HEK293 (cell line): ENCODE results near the gene GSTM1.

Experiments
- CTCF ChIA-PET: fragments of 350-600 bp; formaldehyde crosslinking; extraction: SDS; loops from one replicate; lab custom pipeline; 2021; ENCODE audit warnings: antibody characterized with exemption; lab: Yijun Ruan, JAX
- POLR2A ChIA-PET: fragments of 300-600 bp; formaldehyde crosslinking; extraction: SDS; loops from one replicate; lab custom pipeline; 2020; ENCODE audit warnings: antibody characterized with exemption, inconsistent platforms; lab: Yijun Ruan, JAX
- H3K27ac ChIP-seq: fragments of 200-500 bp; sonication (Bioruptor generic); 2 replicates; pipeline ENCODE4 v1.5.1; 2014; ENCODE audit warnings: low read depth, low read length, control low read depth, inconsistent platforms; ENCODE audit errors: extremely low read depth
- H3K36me3 ChIP-seq, 2 experiments: fragments of 200-500 bp in 1 of 2; sonication (Bioruptor generic) in 1 of 2; 1 replicate in 1 of 2; 2 replicates in 1 of 2; pipeline ENCODE4 v1.5.1; 2014 to 2017; ENCODE audit warnings: inconsistent platforms in 2 of 2, low read length in 2 of 2; ENCODE audit not compliant: control insufficient read depth in 2 of 2, insufficient read depth in 1 of 2
- H3K4me1 ChIP-seq: fragments of 200-500 bp; sonication (Bioruptor generic); 2 replicates; pipeline ENCODE4 v1.5.1; 2014; ENCODE audit warnings: mild to moderate bottlenecking, low read length, inconsistent platforms; ENCODE audit not compliant: control insufficient read depth, insufficient read depth
- H3K4me3 ChIP-seq: 2 replicates; pipeline ENCODE4 v1.5.1; 2011; ENCODE audit warnings: low read depth, mild to moderate bottlenecking, control low read depth, low read length, moderate library complexity
- H3K9me3 ChIP-seq: fragments of 200-500 bp; sonication (Bioruptor generic); 2 replicates; pipeline ENCODE4 v1.5.1; 2014; ENCODE audit warnings: low read depth, low read length, inconsistent platforms; ENCODE audit not compliant: control insufficient read depth, insufficient read depth
- GLIS1 ChIP-seq: fragments of 450-650 bp; formaldehyde crosslinking; IDR thresholded peaks from 2 replicates; pipeline ENCODE4 v1.5.1; 2016; ENCODE audit warnings: missing biosample characterization, missing genetic modification characterization
- INSM2 ChIP-seq: fragments of 450-650 bp; formaldehyde crosslinking; IDR thresholded peaks from 2 replicates; pipeline ENCODE4 v1.5.1; 2016; ENCODE audit warnings: missing biosample characterization, missing genetic modification characterization
- KLF9 ChIP-seq: fragments of 450-650 bp; formaldehyde crosslinking; IDR thresholded peaks from 2 replicates; pipeline ENCODE4 v1.5.1; 2016; ENCODE audit warnings: missing biosample characterization, missing genetic modification characterization, low read depth
- MZF1 ChIP-seq: fragments of 450-650 bp; formaldehyde crosslinking; IDR thresholded peaks from 2 replicates; pipeline ENCODE4 v1.5.1; 2017; ENCODE audit warnings: missing biosample characterization, missing genetic modification characterization, borderline replicate concordance
- PRDM10 ChIP-seq: fragments of 450-650 bp; formaldehyde crosslinking; IDR thresholded peaks from 2 replicates; pipeline ENCODE4 v1.5.1; 2016; ENCODE audit warnings: missing biosample characterization, missing genetic modification characterization
- PRDM6 ChIP-seq: fragments of 450-650 bp; formaldehyde crosslinking; IDR thresholded peaks from 2 replicates; pipeline ENCODE4 v1.5.1; 2017; ENCODE audit warnings: missing biosample characterization, missing genetic modification characterization
- SETDB1 ChIP-seq: IDR thresholded peaks from one replicate; pipeline ENCODE4 v1.6.1; 2017; ENCODE audit warnings: mild to moderate bottlenecking, low read length, moderate library complexity, mixed read lengths; ENCODE audit not compliant: insufficient read length
- SP2 ChIP-seq: fragments of 450-650 bp; formaldehyde crosslinking; IDR thresholded peaks from 2 replicates; pipeline ENCODE4 v1.5.1; 2016; ENCODE audit warnings: missing biosample characterization, missing genetic modification characterization
- SP3 ChIP-seq: fragments of 450-650 bp; formaldehyde crosslinking; IDR thresholded peaks from 2 replicates; pipeline ENCODE4 v1.5.1; 2016; ENCODE audit warnings: missing biosample characterization, missing genetic modification characterization
- ZBTB20 ChIP-seq: fragments of 450-650 bp; formaldehyde crosslinking; IDR thresholded peaks from 2 replicates; pipeline ENCODE4 v1.5.1; 2016; ENCODE audit warnings: missing biosample characterization, missing genetic modification characterization
- ZBTB26 ChIP-seq: fragments of 450-650 bp; formaldehyde crosslinking; optimal IDR thresholded peaks from 2 replicates; pipeline ENCODE3; 2016; ENCODE audit warnings: missing biosample characterization, mild to moderate bottlenecking, missing genetic modification characterization
- ZBTB48 ChIP-seq: fragments of 450-650 bp; formaldehyde crosslinking; IDR thresholded peaks from 2 replicates; pipeline ENCODE4 v1.5.1; 2016; ENCODE audit warnings: missing biosample characterization, missing genetic modification characterization
- ZBTB7A ChIP-seq: fragments of 450-650 bp; formaldehyde crosslinking; IDR thresholded peaks from 2 replicates; pipeline ENCODE4 v1.5.1; 2016; ENCODE audit warnings: low read depth, missing biosample characterization, missing genetic modification characterization
- ZNF114 ChIP-seq: fragments of 450-650 bp; formaldehyde crosslinking; IDR thresholded peaks from 2 replicates; pipeline ENCODE4 v1.5.0; 2017; ENCODE audit warnings: missing biosample characterization, missing genetic modification characterization
- ZNF132 ChIP-seq: fragments of 450-650 bp; formaldehyde crosslinking; IDR thresholded peaks from 2 replicates; pipeline ENCODE4 v1.5.1; 2017; ENCODE audit warnings: missing biosample characterization, missing genetic modification characterization, borderline replicate concordance
- ZNF2 ChIP-seq: fragments of 450-650 bp; formaldehyde crosslinking; IDR thresholded peaks from 2 replicates; pipeline ENCODE4 v1.5.1; 2016; ENCODE audit warnings: missing biosample characterization, missing genetic modification characterization
- ZNF266 ChIP-seq: fragments of 450-650 bp; formaldehyde crosslinking; IDR thresholded peaks from 2 replicates; pipeline ENCODE4 v1.5.1; 2016; ENCODE audit warnings: missing biosample characterization, missing genetic modification characterization, low read depth
- ZNF292 ChIP-seq: fragments of 450-650 bp; formaldehyde crosslinking; IDR thresholded peaks from 2 replicates; pipeline ENCODE4 v1.5.1; 2016; ENCODE audit warnings: low read depth, missing biosample characterization, missing genetic modification characterization, borderline replicate concordance
- ZNF544 ChIP-seq: fragments of 450-650 bp; formaldehyde crosslinking; IDR thresholded peaks from 2 replicates; pipeline ENCODE4 v1.5.0; 2017; ENCODE audit warnings: missing biosample characterization, missing genetic modification characterization
- ZNF660 ChIP-seq: fragments of 450-650 bp; IDR thresholded peaks from 2 replicates; pipeline ENCODE4 v1.5.1; 2018; ENCODE audit warnings: missing biosample characterization, mild to moderate bottlenecking, missing genetic modification characterization
- ZNF76 ChIP-seq: fragments of 450-650 bp; formaldehyde crosslinking; IDR thresholded peaks from 2 replicates; pipeline ENCODE4; 2016; ENCODE audit warnings: low read depth, missing biosample characterization, missing genetic modification characterization, borderline replicate concordance
- ZNF768 ChIP-seq: fragments of 450-650 bp; formaldehyde crosslinking; IDR thresholded peaks from 2 replicates; pipeline ENCODE4 v1.5.1; 2018; ENCODE audit warnings: missing biosample characterization, mild to moderate bottlenecking, missing genetic modification characterization
- ZNF777 ChIP-seq: fragments of 450-650 bp; formaldehyde crosslinking; IDR thresholded peaks from 2 replicates; pipeline ENCODE4 v1.5.1; 2017; ENCODE audit warnings: missing biosample characterization, missing genetic modification characterization, borderline replicate concordance
- ZNF837 ChIP-seq: fragments of 450-650 bp; formaldehyde crosslinking; IDR thresholded peaks from 2 replicates; pipeline ENCODE4 v1.5.1; 2016; ENCODE audit warnings: missing biosample characterization, missing genetic modification characterization
- TF ChIP-seq, protein P1 (sequence below): fragments of 450-650 bp; formaldehyde crosslinking; IDR thresholded peaks from 2 replicates; pipeline ENCODE4; 2016; ENCODE audit warnings: missing biosample characterization, missing genetic modification characterization

GSTM1 gene

DNA sequence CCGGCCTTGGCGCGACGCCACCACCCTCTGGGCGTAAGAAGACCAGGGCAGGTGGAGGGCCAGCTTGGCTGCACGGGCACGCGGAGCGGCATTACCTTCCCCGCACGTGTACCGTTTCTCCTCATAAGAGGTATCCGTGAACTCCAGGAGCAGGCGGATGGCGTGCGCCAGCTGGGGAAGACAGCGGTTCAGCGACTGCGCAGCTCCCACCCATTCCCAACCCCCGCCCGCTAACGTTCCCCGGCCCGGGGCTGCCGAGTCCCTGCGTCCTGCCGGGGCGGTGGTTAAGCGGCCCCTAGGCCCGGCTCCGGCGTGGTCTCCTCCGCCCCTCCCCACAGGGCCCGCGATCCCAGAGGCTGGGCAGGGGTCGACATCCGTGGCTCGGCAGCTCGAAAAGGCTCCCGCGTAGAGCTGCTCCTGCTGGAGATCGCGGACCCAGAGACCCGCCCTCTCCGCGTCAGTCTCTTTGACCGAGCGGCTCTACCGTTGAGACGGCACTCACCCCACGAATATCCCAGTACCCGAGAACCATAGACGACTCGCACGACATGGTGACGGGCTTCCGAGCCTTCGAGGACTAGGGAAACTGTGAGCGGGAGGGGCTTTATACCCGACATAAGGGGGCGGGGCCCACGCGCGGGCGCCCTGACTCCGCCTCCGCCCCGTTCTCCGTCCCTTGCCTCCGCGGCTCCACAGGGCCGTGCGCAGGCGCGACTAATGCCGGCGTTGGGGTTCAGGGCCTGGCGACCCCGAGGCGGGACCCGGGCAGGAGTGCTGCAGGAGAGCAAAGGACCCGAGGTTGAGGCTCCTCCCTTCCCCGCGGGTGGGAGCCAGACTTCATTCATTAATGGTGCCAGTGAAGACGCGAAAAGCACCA, 52.4 kb downstream of the GSTM1 start (continued):
- TF ChIP-seq PRDM10 (peak; percentile 34), KLF9 (tag by site-specific recombination) (peak; percentile 72), SP3 (tag by site-specific recombination) (peak; percentile 77), GLIS1 (tag by site-specific recombination) (0 out of 2 replicates have a peak, but pooled peaks have one; percentile 21), ZNF660 (tag by site-specific recombination) (0 out of 2 replicates have a peak, but pooled peaks have one; percentile 15), MZF1 (tag by site-specific recombination) (no peak), ZNF777 (tag by site-specific recombination) (peak; percentile 76; the same call in 1 of the 2 replicates), ZNF114 (tag by site-specific recombination) (peak; percentile 90; the same call in 1 of the 2 replicates), ZNF768 (tag by site-specific recombination) (no peak), ZBTB26 (tag by site-specific recombination) (peak; percentile 43), SP2 (peak; percentile 23; the same call in 1 of the 2 replicates), ZBTB7A (tag by site-specific recombination) (0 out of 2 replicates have a peak, but pooled peaks have one; percentile 13), INSM2 (tag by site-specific recombination) (0 out of 2 replicates have a peak, but pooled peaks have one; percentile 15), ZBTB48 (tag by site-specific recombination) (peak; percentile 68), ZNF2 (no peak), SETDB1 (no peak), ZNF266 (tag by site-specific recombination) (no peak)

- H3K9me3 ChIP-seq, result no peaks in the 10 kb centered on the region
- POLR2A ChIA-PET, result no interaction called here
- peak within 1 kb of the TSS; percentile 53 for H3K4me3 ChIP-seq
- CTCF ChIA-PET, result interaction anchor here (1.3 kb wide), 1 partner anchor 244 kb away, joined by 6 read pairs; the partner anchor contains the start of gene AHCYL1
- no peaks in the 10 kb centered on the region for H3K4me1 ChIP-seq
- H3K36me3 ChIP-seq, result peaks cover 0 to 21% of the 10 kb centered on the region in 2 experiments; a peak in 1 of 3 replicates
- peak within 1 kb of the TSS; percentile 55; the same call in 1 of the 2 replicates for H3K27ac ChIP-seq
- TF ChIP-seq ZNF76, result no peak
- no peak for TF ChIP-seq PRDM6 (tag by site-specific recombination)
- no peak for TF ChIP-seq ZNF777 (tag by site-specific recombination)
- TF ChIP-seq ZNF292 (tag by site-specific recombination), result no peak
- TF ChIP-seq ZBTB20, result no peak
- TF ChIP-seq, protein P1, sequence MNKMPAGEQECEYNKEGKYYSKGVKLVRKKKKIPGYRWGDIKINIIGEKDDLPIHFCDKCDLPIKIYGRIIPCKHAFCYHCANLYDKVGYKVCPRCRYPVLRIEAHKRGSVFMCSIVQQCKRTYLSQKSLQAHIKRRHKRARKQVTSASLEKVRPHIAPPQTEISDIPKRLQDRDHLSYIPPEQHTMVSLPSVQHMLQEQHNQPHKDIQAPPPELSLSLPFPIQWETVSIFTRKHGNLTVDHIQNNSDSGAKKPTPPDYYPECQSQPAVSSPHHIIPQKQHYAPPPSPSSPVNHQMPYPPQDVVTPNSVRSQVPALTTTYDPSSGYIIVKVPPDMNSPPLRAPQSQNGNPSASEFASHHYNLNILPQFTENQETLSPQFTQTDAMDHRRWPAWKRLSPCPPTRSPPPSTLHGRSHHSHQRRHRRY (tag by site-specific recombination), result no peak
- TF ChIP-seq ZNF544 (tag by site-specific recombination), result no peak
- no peak for TF ChIP-seq ZNF132 (tag by site-specific recombination)
- TF ChIP-seq ZNF837 (tag by site-specific recombination), result no peak
Observed at GRCh38 chr1:109740615-109741373, 53.2 kb downstream of the GSTM1 start, which contains the start of gene GSTM3. Gene GSTM3 (minus strand): TSS chr1:109741038. CDS start chr1:109740287, 751 bp downstream.
